Right lung (tissue), 5 donors: Measurements from ENCODE around the gene LNPEP. TPM values are rescaled to one million over a fixed set of nuclear protein-coding genes. Genes with fewer than 3 reads are reported as not detected.
A peak's percentile ranks its signal among the peaks of the same experiment; 100 is the strongest.

Experiments used
- DNase-seq, 2 donors: peaks; one replicate each; pipeline ENCODE4 v3.0.0-alpha.2; 2013
- polyA plus RNA-seq, 5 donors: library from polyadenylated mRNA; unstranded; fragments of 120-200 nt; gene quantifications; one replicate each; pipeline versions ENCODE4 v1.2.1 to v1.2.3, GENCODE V29; 2013; ENCODE audit warnings: inconsistent platforms in 1 of 5, low replicate concordance in 1 of 5; ENCODE audit not compliant: insufficient read length in 5 of 5, insufficient read depth in 1 of 5

LNPEP gene
- polyA plus RNA-seq, 5 donors: 14.7 to 29.2 (median 24.4) TPM

DNA sequence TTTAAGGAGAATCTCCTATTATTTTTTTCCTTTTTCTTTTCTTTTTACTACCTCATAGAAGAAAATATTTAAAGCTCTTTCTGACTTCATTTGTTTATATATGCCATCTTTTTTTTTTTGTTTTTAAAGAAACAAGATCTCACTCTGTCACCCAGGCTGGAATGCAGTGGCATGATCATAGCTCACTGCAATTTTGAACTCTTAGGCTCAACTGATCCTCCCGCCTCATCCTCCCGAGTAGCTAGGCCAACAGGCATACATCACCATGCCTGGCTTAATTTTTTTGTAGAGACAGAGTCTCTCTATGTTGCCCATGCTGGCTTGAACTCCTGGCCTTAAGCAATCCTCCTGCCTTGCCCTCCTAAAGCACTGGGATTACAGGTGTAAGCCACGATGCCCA, 59.5 kb downstream of the LNPEP start:
- DNase-seq: no peak

GRCh38 chr5:96997265-96997859, 61.5 kb downstream of the LNPEP start:
- peak; percentile 11 to 36 for DNase-seq

- DNase-seq: no peak
Observed at GRCh38 chr5:96999856-97000255, 64.0 kb downstream of the LNPEP start.

DNA sequence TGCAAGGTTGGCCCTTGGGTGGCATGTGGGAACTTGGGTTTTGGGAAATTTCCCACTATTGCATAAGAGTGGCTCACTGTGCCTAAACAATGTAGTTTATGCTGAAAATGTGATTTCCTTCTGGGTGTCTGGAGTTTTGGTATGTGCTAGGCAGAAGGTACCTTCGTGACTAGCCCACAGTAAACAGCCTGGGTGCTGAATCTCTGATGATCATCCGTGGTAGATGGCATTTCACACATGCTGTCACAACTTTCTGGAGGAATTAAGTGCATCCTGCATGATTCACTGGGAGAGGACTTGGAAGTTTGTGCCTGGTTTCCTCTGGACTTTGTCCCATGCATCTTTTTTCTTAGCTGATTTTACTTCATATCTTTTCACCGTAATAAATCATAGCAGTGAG, 64.5 kb downstream of the LNPEP start:
- DNase-seq: no peak

DNA sequence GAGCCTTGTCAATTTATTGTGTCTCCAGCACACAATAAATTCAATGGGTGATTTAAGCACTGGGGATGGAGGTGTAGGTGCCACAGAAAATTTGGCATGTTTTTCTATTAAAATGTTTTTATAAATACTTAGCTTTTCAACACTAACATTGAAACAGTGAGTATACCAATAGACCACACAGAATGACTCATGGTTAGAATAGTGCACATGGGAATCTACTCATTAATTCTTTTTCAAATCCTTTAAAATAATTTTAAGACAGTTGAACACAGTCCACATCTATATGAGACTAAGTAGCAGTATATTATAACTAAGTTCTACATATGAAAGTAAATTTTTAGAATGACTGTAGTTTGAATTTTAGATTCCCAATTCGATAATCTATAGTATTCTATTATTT, 67.1 kb downstream of the LNPEP start:
- DNase-seq: no peak

GRCh38 chr5:97004423-97005060, 68.7 kb downstream of the LNPEP start:
- DNase-seq: no peak

GRCh38 chr5:97006454-97007060, 70.7 kb downstream of the LNPEP start:
- DNase-seq: no peak

DNA sequence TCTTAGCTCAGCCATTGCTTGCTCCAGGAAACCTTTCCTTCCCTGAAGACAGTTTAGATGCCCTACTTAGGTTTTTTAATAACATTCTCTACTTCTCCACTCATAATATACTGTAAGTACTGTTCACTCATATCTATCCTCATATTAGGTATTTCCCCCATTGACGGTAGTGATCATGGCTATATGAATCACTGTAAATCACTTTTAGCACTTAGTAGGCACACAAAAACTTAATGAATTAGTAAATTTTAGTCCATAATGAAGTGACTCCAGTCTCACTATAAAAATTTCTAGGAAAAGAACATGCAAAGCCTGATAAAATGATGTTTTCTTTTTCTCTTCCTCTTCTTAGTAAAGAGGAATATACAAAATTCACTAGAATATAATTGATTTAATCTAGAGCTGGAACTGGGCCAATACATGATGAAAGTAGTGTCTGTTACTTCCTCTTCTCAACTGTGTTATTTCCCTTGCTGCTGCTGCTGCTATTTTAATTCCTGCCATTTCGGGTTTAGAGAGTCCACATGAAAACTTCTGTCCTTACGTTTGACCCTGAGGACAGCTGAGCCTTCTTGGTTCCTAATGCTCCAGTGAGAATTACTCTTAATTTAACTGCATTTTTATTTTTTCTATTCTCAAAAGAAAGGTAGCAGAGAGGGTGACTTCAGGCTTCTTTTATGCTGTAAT, 73.5 kb downstream of the LNPEP start:
- DNase-seq: peak; percentile 37 to 53

DNA sequence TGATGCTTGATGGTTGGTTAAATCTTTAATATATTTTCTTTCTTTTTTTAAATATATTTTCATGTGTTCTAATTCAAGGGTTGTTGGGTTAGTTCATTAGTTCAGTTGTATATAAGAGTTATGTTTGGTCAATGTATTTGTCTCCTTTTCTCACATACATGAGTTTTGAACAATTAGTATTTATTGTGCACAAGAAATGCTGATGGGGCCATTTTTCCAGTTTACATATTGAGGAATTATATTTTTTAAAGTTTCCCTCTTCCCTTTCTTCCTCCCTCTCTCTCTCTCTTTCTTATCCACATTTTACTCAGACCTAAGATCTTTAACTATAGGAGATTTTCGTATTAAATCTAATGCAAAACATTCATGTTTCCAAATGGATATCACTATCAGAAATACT, 74.0 kb downstream of the LNPEP start:
- no peak for DNase-seq

DNA sequence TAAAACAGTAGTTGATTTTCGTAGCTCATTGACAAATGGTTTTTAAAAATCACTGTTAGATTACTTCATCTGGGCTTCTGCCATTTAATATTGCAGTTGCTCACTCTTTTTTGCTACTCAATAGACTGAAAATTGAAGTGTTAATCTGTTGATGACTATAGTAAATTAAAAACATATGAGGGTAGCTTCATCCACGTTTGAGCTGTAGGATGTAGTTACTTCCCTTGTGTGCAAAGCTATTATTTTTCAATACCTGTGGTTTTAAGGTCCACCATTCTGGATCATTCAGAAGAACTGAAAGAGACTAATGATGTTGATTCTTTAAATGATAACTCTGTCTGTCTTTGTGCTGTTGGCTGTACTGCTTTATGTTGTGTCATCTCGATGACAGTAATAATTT, 74.7 kb downstream of the LNPEP start:
- no peak for DNase-seq

DNA sequence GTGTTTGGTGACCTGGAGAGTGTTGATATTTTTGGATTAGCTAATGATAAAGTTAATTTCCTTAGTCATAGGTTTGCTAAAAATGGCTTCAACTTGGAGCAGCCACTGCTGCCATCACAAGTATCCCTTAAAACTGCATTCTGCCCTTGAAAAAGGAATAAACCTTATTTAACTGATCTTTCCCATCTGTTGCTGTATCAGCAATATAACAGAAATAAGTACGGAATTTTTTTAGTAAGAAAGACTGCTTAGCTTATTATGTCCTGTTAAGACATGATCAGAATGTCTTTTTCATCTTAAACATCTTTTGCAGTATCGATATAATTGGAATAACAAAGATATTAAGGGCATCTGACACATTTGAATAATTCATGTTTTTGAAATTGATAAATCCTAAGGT, 75.7 kb downstream of the LNPEP start:
- DNase-seq: no peak

GRCh38 chr5:97019435-97020117, 83.7 kb downstream of the LNPEP start:
- no peak for DNase-seq

DNA sequence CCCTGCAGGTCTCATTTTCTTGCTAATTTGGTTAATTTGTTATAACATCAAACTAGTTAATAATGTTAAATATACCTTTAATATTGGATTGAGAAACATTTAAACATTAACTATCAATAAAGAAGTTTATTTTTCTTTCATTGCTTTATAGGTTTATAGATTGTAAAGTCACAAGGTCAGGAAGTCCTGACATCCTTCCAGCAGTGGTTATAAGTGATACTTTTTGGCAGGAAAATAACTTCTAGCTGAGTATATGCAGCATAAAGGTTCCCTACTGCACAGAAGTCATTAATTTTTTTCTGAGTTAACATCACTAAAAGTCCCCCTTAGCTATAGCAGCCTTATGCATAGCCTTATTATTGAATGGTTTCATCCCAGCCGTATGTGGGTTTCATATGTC, 85.5 kb downstream of the LNPEP start:
- DNase-seq: no peak

DNA sequence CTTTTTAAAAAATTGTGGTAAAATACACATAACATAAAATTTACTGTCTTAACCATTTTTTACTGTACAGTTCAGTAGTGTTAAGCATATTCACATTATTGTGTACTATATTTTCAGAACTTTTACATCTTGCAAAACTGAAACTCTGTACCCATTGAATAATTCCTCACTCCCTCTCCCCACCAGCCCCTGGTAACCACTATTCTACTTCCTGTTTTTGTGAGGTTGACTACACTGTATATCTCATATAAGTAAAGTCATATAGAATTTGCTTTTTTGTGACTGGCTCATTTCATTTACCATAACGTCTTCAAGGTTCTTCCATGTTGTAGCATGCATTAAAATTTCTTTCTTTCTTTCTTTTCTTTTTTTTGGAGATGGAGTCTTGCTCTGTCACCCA, 87.0 kb downstream of the LNPEP start:
- no peak for DNase-seq

DNA sequence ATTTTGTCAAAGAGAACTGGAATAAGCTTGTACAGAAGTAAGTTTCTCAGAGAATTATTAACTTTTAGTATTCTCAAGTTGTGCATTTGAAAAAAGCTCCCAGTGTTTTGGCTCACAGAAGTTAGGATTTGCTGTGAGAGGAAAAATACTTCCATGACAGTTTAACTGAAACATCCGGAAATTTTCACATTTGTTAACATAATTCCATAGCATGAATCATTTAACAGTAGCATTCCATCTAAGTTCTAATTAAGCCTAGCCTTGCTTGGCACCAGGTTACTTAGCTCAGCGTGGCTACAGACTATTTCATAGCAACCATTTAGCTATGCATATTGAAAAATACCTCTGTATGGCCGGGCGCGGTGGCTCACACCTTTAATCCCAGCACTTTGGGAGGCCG, 90.8 kb downstream of the LNPEP start:
- no peak for DNase-seq

- no peak for DNase-seq
Observed at GRCh38 chr5:97037819-97038218, 101.9 kb downstream of the LNPEP start.

- DNase-seq: no peak
Observed at GRCh38 chr5:97041239-97041638, 105.4 kb downstream of the LNPEP start.

DNA sequence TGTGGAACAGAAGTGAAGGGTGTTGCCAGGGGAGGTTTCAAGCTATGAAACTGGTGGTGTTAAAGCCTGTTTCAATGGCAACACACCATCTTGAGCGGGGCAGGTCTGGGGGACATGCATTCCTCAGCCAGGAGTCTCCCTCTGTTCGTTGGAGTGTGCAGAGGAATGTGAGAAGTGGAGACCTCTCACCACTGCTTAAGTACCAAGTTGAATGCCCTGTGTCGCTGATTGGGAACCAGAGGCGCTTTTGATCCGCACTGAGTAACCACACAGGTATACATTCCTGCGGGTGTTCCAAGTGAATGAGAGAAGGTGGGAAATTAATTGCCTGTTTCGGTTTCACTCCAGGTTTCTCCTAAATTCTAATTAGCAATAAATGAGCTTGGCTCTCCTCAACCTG, 107.1 kb downstream of the LNPEP start:
- peak; percentile 34 to 52 for DNase-seq

- no peak for DNase-seq
Observed at GRCh38 chr5:97043511-97043910, 107.6 kb downstream of the LNPEP start.

- no peak for DNase-seq
Observed at GRCh38 chr5:97044052-97044451, 108.2 kb downstream of the LNPEP start.

DNA sequence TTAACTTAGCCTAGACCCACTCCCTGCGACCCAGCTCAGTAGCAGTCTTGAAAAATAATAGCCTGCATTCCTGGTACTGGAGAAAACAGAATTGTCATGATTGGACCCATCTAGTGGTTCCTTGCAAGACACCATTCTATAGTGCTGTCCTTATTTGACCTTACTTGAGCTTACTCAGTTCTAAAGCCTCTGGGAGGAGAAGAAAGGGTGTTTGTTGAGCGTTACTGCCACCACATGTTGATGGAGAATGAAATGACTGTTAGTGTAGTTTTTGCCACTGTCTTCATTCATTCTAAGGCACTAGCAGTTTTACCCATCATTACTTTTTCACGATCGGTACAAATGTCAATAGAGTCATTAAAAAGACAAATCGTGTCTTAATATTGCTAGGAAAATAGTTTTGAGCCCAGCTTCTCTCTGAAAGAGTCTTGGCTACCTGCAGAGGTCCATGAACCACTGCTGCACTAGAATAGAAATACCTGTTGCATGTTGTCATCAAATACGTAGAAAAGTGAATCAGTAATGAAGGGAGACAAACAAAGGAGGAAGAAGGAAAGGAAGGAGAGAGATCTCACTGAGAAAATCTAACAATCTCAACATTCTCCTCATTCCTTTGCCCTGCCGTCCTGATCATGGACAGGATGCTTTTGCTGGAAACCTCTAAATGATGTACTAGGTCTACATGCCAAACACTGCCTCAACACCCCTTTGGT, 110.5 kb downstream of the LNPEP start:
- no peak for DNase-seq

DNA sequence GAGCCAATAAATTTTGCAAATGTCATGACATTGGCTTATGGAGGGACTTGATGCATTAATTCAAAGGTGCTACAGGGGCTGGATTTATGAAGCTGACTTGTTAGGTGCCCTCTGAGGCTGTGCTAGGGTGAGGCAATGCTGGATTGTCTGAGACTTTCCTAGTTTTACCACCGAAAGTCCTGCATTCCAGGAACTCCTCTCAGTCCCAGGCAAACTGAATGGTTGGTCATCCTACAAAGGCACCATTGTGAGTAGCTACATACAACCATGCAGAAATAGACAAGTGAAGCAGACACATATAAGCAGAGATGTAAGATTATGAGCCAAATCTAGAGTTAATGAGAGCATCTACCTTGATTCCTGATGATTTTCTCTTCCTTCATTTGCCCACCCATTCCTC, 111.2 kb downstream of the LNPEP start:
- no peak for DNase-seq
